ENCODE results near the gene PITX1. TPM values are rescaled to one million over a fixed set of nuclear protein-coding genes. Genes with fewer than 3 reads are reported as not detected.

The PITX1 gene
- total and polyA plus RNA-seq, 2 donors (not counting 1 experiment from before 2014, with no cell fraction given): 0.13 TPM; not detected in 1

GRCh38 chr5:135064235-135064570, 30.2 kb upstream of the PITX1 start:
- Histone ChIP-seq H3K79me2 (ENCODE audit: control insufficient read depth, insufficient read depth, low read length) (no peaks in the 10 kb centered on the region), H3K36me3 (replicated peaks in 1 of 2; ENCODE audit: control extremely low read depth in 1 of 2, control insufficient read depth in 1 of 2, extremely low read depth in 1 of 2, insufficient read depth in 2 of 2, low read length in 1 of 2) (no peaks in the 10 kb centered on the region), H3K9me3 (ENCODE audit: control extremely low read depth in 1 of 3, control insufficient read depth in 2 of 3, insufficient read depth in 1 of 3, low read length in 2 of 3) (peaks cover 0 to 2% (median 0%) of the 10 kb centered on the region in 3 donors), H3K4me3 (ENCODE audit: control extremely low read depth in 1 of 5, extremely low read depth in 1 of 5, insufficient read depth in 1 of 5, low read depth in 2 of 5, low read length in 4 of 5) (no peak overlapping the region), H3K27me3 (replicated peaks in 1 of 4; ENCODE audit: control extremely low read depth in 1 of 4, control insufficient read depth in 3 of 4, insufficient read depth in 4 of 4, low read length in 3 of 4) (peaks cover 0 to 29% (median 1%) of the 10 kb centered on the region in 4 experiments), H3K9ac (ENCODE audit: low read length) (no peak overlapping the region), H3K4me2 (replicated peaks; ENCODE audit: low read depth, low read length, poor library complexity, severe bottlenecking) (no peak overlapping the region), H3K27ac (ENCODE audit: low read length in 2 of 2) (no peak overlapping the region), H3K4me1 (ENCODE audit: control insufficient read depth in 2 of 2, insufficient read depth in 2 of 2, low read length in 2 of 2) (no peaks in the 10 kb centered on the region), H2AFZ (ENCODE audit: insufficient read depth, low read depth, low read length, poor library complexity, severe bottlenecking) (no peak overlapping the region), H4K20me1 (ENCODE audit: control insufficient read depth, insufficient read depth, low read length, poor library complexity, severe bottlenecking) (no peaks in the 10 kb centered on the region)
- intact Hi-C loops (cut with micrococcal nuclease): no loop called here
- H3K27me3 Mint-ChIP-seq: peaks cover 28% of the 10 kb centered on the region
- 78% methylated on average over 4 of the region's 4 CpGs for WGBS (ENCODE audit: insufficient coverage)
- ChIA-PET CTCF (no interaction called here), POLR2A (no interaction called here)
- H3K4me3 Mint-ChIP-seq: no peak overlapping the region
- ATAC-seq (ENCODE audit: low read depth) (no peak), DNase-seq (no peak)
- H3K9me3 Mint-ChIP-seq (ENCODE audit: insufficient read depth): no peaks in the 10 kb centered on the region
- no peaks in the 10 kb centered on the region for H3K4me1 Mint-ChIP-seq
- no peak overlapping the region for H3K27ac Mint-ChIP-seq
- no peak for TF ChIP-seq CTCF (IDR thresholded peaks at IDR 0.05)
- TF ChIP-seq EZH2 (IDR thresholded peaks at IDR 0.05; ENCODE audit: borderline replicate concordance, insufficient read depth, low read depth, low read length, poor library complexity, severe bottlenecking): no peak

GRCh38 chr5:135063511-135064234, 29.6 kb upstream of the PITX1 start:
- 68% methylated on average over 13 of the region's 14 CpGs for WGBS (ENCODE audit: insufficient coverage)
- no peaks in the 10 kb centered on the region for H3K36me3 ChIP-seq (replicated peaks in 1 of 2; ENCODE audit: control extremely low read depth in 1 of 2, control insufficient read depth in 1 of 2, extremely low read depth in 1 of 2, insufficient read depth in 2 of 2, low read length in 1 of 2)
- peaks cover 0 to 2% (median 0%) of the 10 kb centered on the region in 3 donors for H3K9me3 ChIP-seq (ENCODE audit: control extremely low read depth in 1 of 3, control insufficient read depth in 2 of 3, insufficient read depth in 1 of 3, low read length in 2 of 3)
- Mint-ChIP-seq H3K27me3 (peaks cover 28% of the 10 kb centered on the region), H3K27ac (no peak overlapping the region), H3K4me3 (no peak overlapping the region), H3K9me3 (ENCODE audit: insufficient read depth) (no peaks in the 10 kb centered on the region), H3K4me1 (no peaks in the 10 kb centered on the region)
- peaks cover 0 to 31% (median 1%) of the 10 kb centered on the region in 4 experiments for H3K27me3 ChIP-seq (replicated peaks in 1 of 4; ENCODE audit: control extremely low read depth in 1 of 4, control insufficient read depth in 3 of 4, insufficient read depth in 4 of 4, low read length in 3 of 4)
- no peak for ATAC-seq (ENCODE audit: low read depth)
- no peak overlapping the region for H3K4me2 ChIP-seq (replicated peaks; ENCODE audit: low read depth, low read length, poor library complexity, severe bottlenecking)
- H3K4me3 ChIP-seq (ENCODE audit: control extremely low read depth in 1 of 5, extremely low read depth in 1 of 5, insufficient read depth in 1 of 5, low read depth in 2 of 5, low read length in 4 of 5): no peak overlapping the region
- ChIA-PET CTCF (no interaction called here), POLR2A (no interaction called here)
- H3K9ac ChIP-seq (ENCODE audit: low read length): no peak overlapping the region
- no peaks in the 10 kb centered on the region for H3K4me1 ChIP-seq (ENCODE audit: control insufficient read depth in 2 of 2, insufficient read depth in 2 of 2, low read length in 2 of 2)
- intact Hi-C loops (cut with micrococcal nuclease): no loop called here
- H3K79me2 ChIP-seq (ENCODE audit: control insufficient read depth, insufficient read depth, low read length): no peaks in the 10 kb centered on the region
- no peak overlapping the region for H2AFZ ChIP-seq (ENCODE audit: insufficient read depth, low read depth, low read length, poor library complexity, severe bottlenecking)
- no peaks in the 10 kb centered on the region for H4K20me1 ChIP-seq (ENCODE audit: control insufficient read depth, insufficient read depth, low read length, poor library complexity, severe bottlenecking)
- H3K27ac ChIP-seq (ENCODE audit: low read length in 2 of 2): no peak overlapping the region
- no peak for DNase-seq
- no peak for TF ChIP-seq CTCF (IDR thresholded peaks at IDR 0.05)
- no peak for TF ChIP-seq EZH2 (IDR thresholded peaks at IDR 0.05; ENCODE audit: borderline replicate concordance, insufficient read depth, low read depth, low read length, poor library complexity, severe bottlenecking)
